NB4 (cell line): ENCODE data around the gene AIDA.

ENCODE experiments used
- DNase-seq: peaks from one replicate; pipeline ENCODE4 v3.0.0; 2010; ENCODE audit warnings: low read depth
- H3K4me3 ChIP-seq: one replicate; pipeline ENCODE4 v1.5.1; 2011; ENCODE audit warnings: mild to moderate bottlenecking, low read depth, low read length, moderate library complexity
- CTCF ChIP-seq: IDR thresholded peaks from one replicate; pipeline ENCODE4 v1.5.1; 2012; ENCODE audit warnings: low read depth, low read length
- MAX ChIP-seq: IDR thresholded peaks from 2 replicates; pipeline ENCODE4 v1.6.1; 2011; ENCODE audit warnings: low read depth, low read length
- MYC ChIP-seq: IDR thresholded peaks from 2 replicates; pipeline ENCODE4 v1.6.1; 2011; ENCODE audit warnings: low read depth, low read length
- POLR2A ChIP-seq: IDR thresholded peaks from 2 replicates; pipeline ENCODE4 v1.6.1; 2011; ENCODE audit warnings: mild to moderate bottlenecking; ENCODE audit not compliant: insufficient read length; ENCODE audit errors: extremely low read depth

Gene AIDA

GRCh38 chr1:222712253-222713090, at the start of gene AIDA, which contains the start of gene BROX:
Gene AIDA (minus strand): TSS chr1:222712491. CDS start chr1:222712317, 174 bp downstream.
Gene BROX (plus strand): TSS chr1:222712564. CDS start chr1:222715700, 3,136 bp downstream.
- TF ChIP-seq CTCF (no peak), POLR2A (peak; percentile 14), MAX (peak; percentile 65; the same call in 1 of the 2 replicates), MYC (no peak)
- DNase-seq = peak; percentile 90

GRCh38 chr1:222761083-222761482, 48.8 kb upstream of the AIDA start:
- no peak for TF ChIP-seq MYC
- TF ChIP-seq MAX = no peak
- TF ChIP-seq POLR2A = no peak
- TF ChIP-seq CTCF = no peak
- no peak overlapping the region for H3K4me3 ChIP-seq
- DNase-seq = no peak

More at GRCh38 chr1:222712253-222713090, at the start of gene AIDA, which contains the start of gene BROX:
- peak within 1 kb of the TSS; percentile 95 for H3K4me3 ChIP-seq

GRCh38 chr1:222759451-222760035, 47.3 kb upstream of the AIDA start:
- H3K4me3 ChIP-seq = no peak overlapping the region
- TF ChIP-seq POLR2A (no peak), CTCF (no peak), MAX (no peak), MYC (no peak)
- DNase-seq = no peak

GRCh38 chr1:222757646-222758268, 45.5 kb upstream of the AIDA start:
- TF ChIP-seq POLR2A (no peak), CTCF (no peak), MYC (no peak), MAX (no peak)
- no peak for DNase-seq
- H3K4me3 ChIP-seq = no peak overlapping the region

- no peak for TF ChIP-seq CTCF
- TF ChIP-seq POLR2A = no peak
- TF ChIP-seq MAX = no peak
- TF ChIP-seq MYC = no peak
- DNase-seq = no peak
- no peak overlapping the region for H3K4me3 ChIP-seq
Measured at GRCh38 chr1:222754366-222755139, 42.3 kb upstream of the AIDA start.
